Subcutaneous abdominal adipose tissue (tissue), 5 donors: ENCODE measurements around the gene NAPSA.

Source experiments
- H3K27ac ChIP-seq: one replicate; pipeline ENCODE4 v1.7.0; 2013; ENCODE audit warnings: low read depth, mild to moderate bottlenecking, inconsistent platforms, low read length, moderate library complexity
- H3K27me3 ChIP-seq, 5 donors: one replicate each; pipeline ENCODE4 v1.7.0; 2013; ENCODE audit warnings: low read length in 5 of 5, inconsistent platforms in 1 of 5; ENCODE audit not compliant: control insufficient read depth in 5 of 5, insufficient read depth in 4 of 5
- H3K36me3 ChIP-seq, 5 donors: one replicate each; pipeline ENCODE4 v1.7.0; 2013; ENCODE audit warnings: low read length in 5 of 5; ENCODE audit not compliant: control insufficient read depth in 5 of 5, insufficient read depth in 5 of 5
- H3K4me1 ChIP-seq, 5 donors: one replicate each; pipeline ENCODE4 v1.7.0; 2013; ENCODE audit warnings: low read length in 5 of 5, mild to moderate bottlenecking in 3 of 5, moderate library complexity in 1 of 5; ENCODE audit not compliant: control insufficient read depth in 5 of 5, insufficient read depth in 5 of 5
- H3K4me3 ChIP-seq, 5 donors: one replicate each; pipeline ENCODE4 v1.7.0; 2013; ENCODE audit warnings: low read length in 5 of 5, low read depth in 1 of 5
- H3K9ac ChIP-seq, 5 donors: one replicate each; pipeline ENCODE4 v1.7.0; 2013; ENCODE audit warnings: low read length in 5 of 5, mild to moderate bottlenecking in 4 of 5, moderate library complexity in 3 of 5
- H3K9me3 ChIP-seq, 5 donors: one replicate each; pipeline ENCODE4 v1.7.0; 2013; ENCODE audit warnings: low read length in 5 of 5; ENCODE audit not compliant: control insufficient read depth in 5 of 5
- donor health status: healthy.
- donor health status: healthy.
- donor health status: healthy.
- donor health status: healthy.
- donor health status: healthy.

Gene NAPSA

DNA sequence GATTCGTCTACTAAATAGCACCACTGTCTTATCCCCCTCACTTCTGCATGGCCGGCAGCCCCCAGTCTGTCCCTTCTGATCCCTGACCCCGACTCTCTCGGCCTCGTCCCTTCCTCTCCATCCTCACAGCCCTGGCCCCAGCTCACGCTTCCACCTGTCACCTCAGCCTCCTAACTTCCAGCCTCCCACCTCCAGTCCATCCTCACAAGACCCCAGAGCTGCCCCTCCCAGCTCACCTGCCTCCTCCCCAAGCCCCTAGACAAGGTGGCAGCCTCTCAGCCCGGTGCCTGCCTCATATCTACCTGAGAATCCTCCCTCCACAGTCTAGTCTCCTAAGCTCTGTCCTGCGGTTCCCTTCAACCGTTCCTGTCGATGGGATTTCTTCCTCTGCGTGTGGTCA lies 46.3 kb downstream of the NAPSA start:
- Histone ChIP-seq H3K27me3 (peaks cover 0 to 13% (median 7%) of the 10 kb centered on the region in 5 donors), H3K36me3 (no peaks in the 10 kb centered on the region), H3K4me3 (no peak overlapping the region), H3K4me1 (no peaks in the 10 kb centered on the region), H3K9me3 (no peaks in the 10 kb centered on the region), H3K9ac (no peak overlapping the region), H3K27ac (no peak overlapping the region)

DNA sequence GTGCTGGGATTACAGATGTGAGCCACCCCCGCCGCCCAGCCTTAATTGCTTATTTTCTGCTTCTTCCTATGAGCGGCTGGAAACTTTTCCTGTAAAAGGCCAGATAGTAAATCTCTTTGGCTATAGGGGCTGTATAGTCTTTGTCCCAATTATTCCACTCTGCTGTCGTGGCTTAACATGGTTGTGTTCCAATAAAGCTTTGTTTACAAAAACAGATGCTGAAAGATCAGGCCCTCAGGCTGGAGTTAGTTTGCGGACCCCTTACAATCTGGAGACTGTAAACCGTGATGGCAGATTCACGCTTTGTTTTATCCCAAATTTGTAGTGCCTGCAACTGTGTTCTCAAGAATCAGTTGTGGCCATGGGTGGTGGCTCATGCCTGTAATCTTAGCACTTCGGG lies 47.0 kb downstream of the NAPSA start:
- Histone ChIP-seq H3K27ac (no peak overlapping the region), H3K27me3 (peaks cover 2 to 20% (median 10%) of the 10 kb centered on the region in 5 donors)

GRCh38 chr19:50317115-50317514 lies 48.3 kb downstream of the NAPSA start:
- Histone ChIP-seq H3K4me3 (no peak overlapping the region), H3K27ac (no peak overlapping the region), H3K36me3 (no peaks in the 10 kb centered on the region), H3K9me3 (no peaks in the 10 kb centered on the region), H3K9ac (no peak overlapping the region), H3K27me3 (peaks cover 10 to 32% (median 17%) of the 10 kb centered on the region in 5 donors), H3K4me1 (no peaks in the 10 kb centered on the region)

More for the DNA sequence above, 47.0 kb downstream of the NAPSA start:
- no peak overlapping the region for H3K4me3 ChIP-seq
- H3K9me3 ChIP-seq = no peaks in the 10 kb centered on the region
- no peaks in the 10 kb centered on the region for H3K4me1 ChIP-seq
- H3K36me3 ChIP-seq = no peaks in the 10 kb centered on the region
- no peak overlapping the region for H3K9ac ChIP-seq

DNA sequence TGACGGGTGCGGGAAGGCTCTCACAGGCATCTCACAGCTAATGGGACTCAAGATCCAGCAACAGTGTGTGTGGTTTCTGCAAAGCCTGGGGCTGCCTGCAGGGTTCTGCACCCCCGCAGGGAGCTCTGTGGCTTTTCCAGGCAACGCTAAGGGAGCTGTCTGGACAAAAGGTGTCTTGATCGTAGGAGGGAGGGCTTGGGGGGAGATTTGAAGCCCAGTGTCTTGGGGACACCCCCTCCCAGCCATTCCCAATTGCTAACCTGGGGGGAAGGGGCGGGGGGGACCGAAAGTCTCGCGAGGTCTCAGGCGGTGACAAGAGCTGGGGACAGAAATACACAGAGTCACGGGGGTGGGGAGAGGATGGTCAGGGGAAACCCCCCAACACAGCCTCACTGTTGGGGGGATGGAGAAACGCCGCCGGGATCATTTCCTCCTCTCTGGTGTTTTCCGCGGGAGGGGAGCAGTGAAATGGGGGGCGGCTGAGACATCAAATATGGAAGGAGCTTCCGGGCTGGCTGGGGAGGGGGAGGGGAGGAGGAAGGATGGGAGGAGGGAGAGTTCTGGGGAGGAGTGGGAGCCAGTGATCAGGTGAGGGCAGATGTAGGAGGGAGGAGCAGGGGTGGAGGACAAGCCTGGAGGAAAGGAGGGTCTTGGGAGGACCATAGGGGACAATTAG lies 49.5 kb downstream of the NAPSA start:
- Histone ChIP-seq H3K4me3 (no peak overlapping the region), H3K36me3 (peaks cover 0 to 2% (median 0%) of the 10 kb centered on the region in 5 donors), H3K27me3 (peaks cover 16 to 40% (median 25%) of the 10 kb centered on the region in 5 donors), H3K27ac (no peak overlapping the region), H3K9ac (no peak overlapping the region), H3K9me3 (no peaks in the 10 kb centered on the region), H3K4me1 (no peaks in the 10 kb centered on the region)

DNA sequence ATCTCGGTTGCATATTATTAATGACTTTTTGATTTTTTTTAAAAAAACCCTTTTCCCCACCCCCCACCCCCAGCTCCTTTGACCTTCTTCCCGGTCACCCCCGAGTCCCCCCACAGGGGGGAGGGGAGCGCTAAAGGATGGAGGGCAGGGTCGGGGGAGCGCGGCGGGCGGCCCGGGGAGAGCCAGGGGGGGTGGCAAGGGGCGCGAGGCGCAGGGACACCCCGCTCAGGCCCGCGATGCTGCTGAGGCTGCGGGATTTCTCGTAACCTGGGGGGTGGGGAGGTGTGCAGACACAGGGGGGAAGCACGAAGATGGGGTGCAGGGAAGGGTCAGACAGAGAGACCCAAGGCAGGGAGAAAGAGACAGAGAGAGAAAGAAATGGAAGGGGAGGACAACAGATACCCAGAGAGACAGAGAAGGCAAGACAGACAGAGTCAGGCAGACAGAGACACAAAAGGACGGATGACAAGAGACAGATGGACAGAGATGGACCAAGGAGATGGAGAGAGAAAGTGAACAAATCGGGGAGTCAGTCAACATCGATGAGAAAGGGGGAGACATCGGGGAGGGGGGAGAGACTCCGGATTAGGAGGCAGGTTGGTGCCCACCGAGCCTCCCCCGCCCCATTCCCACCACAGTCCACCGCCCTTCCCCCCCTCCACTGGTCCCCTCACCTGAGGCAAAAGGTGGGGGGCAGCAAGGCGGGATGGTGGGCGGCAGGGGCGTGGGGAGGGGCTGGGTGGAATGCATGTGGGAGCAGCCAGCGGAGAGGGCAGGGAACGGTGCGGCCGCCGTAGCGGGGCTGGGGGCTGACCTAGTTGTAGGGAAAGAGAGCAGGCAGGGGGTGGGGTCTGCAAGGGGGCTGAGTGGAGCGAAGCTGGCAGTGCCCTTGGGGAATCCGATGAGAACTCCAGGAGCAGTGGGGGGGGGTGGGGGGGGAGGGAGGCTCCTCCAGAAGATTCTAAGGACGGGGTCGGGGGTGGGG lies 50.4 kb downstream of the NAPSA start:
- Histone ChIP-seq H3K4me3 (no peak overlapping the region), H3K9me3 (no peaks in the 10 kb centered on the region), H3K27me3 (peaks cover 23 to 49% (median 32%) of the 10 kb centered on the region in 5 donors), H3K9ac (no peak overlapping the region), H3K36me3 (peaks cover 0 to 7% (median 0%) of the 10 kb centered on the region in 5 donors), H3K27ac (no peak overlapping the region), H3K4me1 (no peaks in the 10 kb centered on the region)

GRCh38 chr19:50313812-50314536 lies 51.5 kb downstream of the NAPSA start:
- Histone ChIP-seq H3K4me3 (no peak overlapping the region), H3K27ac (no peak overlapping the region), H3K27me3 (peaks cover 26 to 56% (median 37%) of the 10 kb centered on the region in 5 donors)

DNA sequence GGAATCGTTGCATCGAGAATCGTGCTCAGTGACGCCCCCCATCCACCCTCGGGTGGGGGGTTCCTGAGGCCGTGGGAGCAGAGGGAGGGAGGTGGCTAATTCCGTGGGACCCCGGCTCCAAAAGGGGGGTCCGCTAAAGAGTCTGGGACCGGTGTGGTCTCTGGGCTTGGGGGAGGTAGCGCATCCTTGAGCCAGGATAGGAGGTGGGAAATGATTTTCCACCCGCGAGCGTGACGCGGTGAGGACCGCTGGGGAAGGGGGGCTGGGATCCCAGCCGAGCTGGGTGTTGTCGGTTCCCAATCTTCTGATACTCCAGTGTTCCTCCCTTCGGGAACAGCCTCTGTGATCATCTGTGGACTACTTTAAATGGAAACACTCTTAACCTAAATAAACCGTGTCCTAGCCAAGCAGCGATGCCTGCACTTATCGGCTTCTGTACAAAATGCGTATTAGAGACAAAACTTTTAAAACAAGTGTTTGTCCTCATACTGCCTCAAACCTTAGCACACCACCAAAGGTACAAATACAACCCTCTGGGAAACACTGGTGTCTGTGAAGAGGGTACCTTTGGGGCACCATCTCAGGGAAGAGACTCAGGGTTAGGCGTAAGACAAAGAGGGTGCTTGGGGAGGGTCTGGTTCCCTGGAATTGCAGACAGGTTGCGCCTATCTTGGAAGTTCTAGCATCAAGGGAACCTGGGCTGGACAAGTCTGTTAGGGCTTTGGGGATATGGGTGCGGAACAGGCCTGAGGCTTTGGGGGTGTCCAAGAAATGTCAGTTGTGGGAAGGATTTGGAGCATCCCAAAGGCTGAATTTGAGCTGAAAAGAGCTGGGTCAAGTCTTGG lies 52.2 kb downstream of the NAPSA start:
- H3K27me3 ChIP-seq = peaks cover 26 to 56% (median 38%) of the 10 kb centered on the region in 5 donors
- H3K4me3 ChIP-seq = no peak overlapping the region
- peaks cover 0 to under 1% (median 0%) of the 10 kb centered on the region in 5 donors for H3K9me3 ChIP-seq
- H3K4me1 ChIP-seq = no peaks in the 10 kb centered on the region
- H3K36me3 ChIP-seq = peaks cover 0 to 11% (median 5%) of the 10 kb centered on the region in 5 donors
- H3K9ac ChIP-seq = no peak overlapping the region
- H3K27ac ChIP-seq = no peak overlapping the region

More at GRCh38 chr19:50313812-50314536, 51.5 kb downstream of the NAPSA start:
- H3K36me3 ChIP-seq = peaks cover 0 to 9% (median 3%) of the 10 kb centered on the region in 5 donors
- H3K4me1 ChIP-seq = no peaks in the 10 kb centered on the region
- H3K9me3 ChIP-seq = no peaks in the 10 kb centered on the region
- H3K9ac ChIP-seq = no peak overlapping the region

- no peak overlapping the region for H3K9ac ChIP-seq
- peaks cover 0 to 10% (median 8%) of the 10 kb centered on the region in 5 donors for H3K9me3 ChIP-seq
- H3K27me3 ChIP-seq = peaks cover 26 to 57% (median 38%) of the 10 kb centered on the region in 5 donors
- peaks cover 0 to 14% (median 9%) of the 10 kb centered on the region in 5 donors for H3K36me3 ChIP-seq
- no peak overlapping the region for H3K4me3 ChIP-seq
- H3K27ac ChIP-seq = no peak overlapping the region
- H3K4me1 ChIP-seq = no peaks in the 10 kb centered on the region
These were observed 53.5 kb downstream of the NAPSA start for GRCh38 chr19:50311723-50312635.
